ENCODE measurements around the gene ACTG2.
A peak's percentile ranks its signal among the peaks of the same experiment; 100 is the strongest.
"Not testable (repeated sequence)": the region's sequence is repeated elsewhere in the genome, so short reads cannot be mapped to it uniquely, and the experiment has no call there.

The ACTG2 gene

DNA sequence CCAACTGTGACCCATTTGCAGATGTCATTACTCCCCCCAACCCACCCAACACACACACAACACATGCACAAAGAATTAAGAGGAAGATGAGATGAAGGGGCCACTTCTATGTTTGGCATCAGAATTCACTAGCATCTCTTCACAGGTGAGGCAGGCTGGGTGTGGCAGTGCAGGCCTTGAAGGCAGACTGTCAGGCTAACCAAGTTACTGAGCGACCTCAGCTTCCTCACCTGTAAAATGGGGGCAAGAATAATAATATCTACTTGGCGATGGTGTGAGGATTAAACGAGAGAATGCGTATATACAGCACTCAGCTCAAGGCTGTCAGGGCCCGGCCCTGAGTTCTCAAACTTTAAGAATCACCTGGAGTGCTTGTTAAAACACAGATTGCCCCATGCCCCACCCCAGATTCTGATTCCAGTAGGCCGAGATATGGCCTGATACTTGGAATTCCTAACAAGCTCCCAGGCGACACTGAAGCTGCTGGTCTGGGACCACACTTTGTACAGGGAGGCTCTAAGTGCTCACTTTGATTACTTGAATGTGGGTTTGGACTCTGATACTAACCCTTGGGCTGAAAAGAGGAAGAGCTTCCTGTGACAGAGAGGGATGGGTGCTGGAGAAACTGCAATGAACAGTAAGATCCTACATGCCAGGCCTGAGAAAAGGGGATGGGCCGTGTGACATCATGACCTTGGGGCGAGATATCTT is 1.1 kb downstream of the ACTG2 start:
- DNase-seq = no peak

DNA sequence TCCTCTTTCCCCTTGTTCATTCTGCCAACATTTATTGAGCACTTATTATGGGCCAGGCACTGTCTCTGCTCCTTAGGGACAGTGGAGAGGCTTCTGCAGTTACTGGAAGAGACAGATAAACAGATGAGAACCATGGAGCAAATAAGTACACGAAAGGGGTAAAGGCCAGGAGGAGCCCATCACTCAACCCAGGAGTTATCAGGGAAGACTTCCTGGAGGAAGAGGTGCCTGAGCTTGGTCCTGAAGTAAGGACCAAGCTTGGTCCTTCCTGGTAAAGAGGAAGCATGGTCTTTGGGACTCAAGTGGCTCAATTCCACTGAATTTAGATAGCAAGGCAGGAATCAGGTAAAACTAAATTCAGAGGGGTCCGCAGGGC is 1.7 kb downstream of the ACTG2 start:
- DNase-seq = no peak

DNA sequence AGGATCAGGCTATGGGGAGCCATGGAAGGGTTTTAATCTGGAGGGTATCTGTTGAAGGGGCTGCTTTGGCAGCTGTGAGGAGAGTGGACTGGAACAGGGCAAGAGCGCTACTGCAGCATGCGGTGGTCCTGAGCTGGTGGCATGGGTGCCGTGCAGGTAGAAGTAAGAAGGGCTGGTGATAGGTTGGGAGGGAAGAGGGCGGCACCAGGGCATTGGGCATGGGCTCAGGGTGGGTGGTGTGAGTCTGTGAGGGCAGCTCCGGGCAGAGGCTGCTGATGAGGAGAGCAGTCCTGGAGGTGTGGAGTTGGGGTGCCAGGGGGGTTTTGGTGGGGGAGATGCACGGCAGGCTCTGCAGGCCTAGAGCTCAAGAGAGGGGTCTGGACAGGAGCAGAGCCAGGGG is 2.1 kb downstream of the ACTG2 start:
- no peak for DNase-seq

DNA sequence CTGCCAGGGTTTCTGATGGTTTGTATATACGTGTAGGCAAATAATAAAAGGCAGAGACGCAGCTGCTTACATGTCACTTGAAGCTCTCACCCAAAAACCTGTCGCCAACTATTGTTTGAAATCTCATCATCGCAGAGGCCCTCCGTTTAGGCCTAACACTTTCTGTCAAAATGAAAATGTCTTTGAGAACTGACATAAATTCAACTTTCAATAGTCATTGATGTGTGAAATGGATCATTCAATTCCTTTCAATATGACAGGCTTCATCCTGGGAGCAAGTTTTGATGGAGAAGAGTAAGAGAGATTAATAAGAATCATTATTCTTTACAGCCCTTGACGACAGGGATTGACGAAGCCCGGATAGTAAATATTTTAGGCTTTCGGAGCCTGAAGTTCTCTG is 2.7 kb downstream of the ACTG2 start:
- no peak for DNase-seq

DNA sequence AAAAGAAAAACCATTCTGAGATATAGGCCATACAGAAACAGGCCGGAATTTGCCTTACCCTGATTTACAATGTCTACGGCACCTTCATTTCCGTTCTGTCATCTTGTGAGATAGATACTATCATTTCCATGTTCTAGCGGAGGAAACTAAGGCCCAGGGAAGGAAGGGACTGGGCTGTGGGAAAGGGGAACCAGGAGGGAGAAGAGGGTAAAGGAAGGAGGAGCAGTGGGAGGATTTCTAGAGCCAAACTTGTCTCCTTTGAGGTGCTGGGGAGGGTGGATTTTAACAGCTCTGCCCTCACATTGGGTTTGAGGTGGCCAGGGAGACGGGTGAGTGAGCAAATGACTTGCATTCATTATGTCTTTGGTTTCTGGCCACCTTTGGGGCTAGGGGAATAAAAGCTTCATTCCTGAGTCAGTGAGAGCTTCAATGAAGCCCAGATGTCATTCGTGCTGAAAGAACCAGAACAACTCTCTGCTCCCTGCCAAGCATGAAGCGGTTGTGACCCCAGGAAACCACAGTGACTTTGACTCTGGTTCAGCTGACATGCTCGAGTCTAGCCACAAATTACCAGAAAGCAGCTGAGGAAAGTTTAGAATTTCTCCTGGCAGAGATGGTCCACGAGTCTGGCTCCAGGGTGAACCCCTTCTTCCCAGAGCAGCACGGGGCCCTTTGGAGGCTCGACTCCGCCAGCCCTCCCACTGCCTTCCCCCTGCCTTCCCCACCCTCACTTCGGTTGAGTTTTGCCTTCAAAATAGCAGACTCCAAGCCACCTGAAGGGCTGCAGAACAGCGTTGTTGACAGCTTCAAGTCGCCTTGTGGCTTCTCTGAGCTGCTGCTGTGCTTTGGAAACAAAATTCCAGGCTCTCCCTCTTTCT is 3.8 kb downstream of the ACTG2 start:
- DNase-seq = no peak

DNA sequence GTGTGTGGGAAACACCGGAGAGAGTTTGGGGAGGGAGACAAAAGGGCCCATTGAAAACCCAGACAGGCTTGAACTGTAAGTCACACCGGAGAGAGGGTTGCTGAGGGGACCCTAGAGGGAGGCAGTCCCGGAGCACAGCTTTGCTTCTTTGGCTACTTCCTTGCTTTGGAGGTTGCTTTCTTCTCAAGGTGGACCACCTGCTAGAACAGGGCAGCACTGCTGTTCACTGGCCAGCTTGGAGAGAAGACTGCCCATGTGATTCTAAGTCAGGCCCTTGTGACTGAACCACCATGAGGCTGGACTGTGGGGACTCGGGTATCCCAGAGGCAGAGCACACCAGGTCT is 4.4 kb downstream of the ACTG2 start:
- DNase-seq = no peak

DNA sequence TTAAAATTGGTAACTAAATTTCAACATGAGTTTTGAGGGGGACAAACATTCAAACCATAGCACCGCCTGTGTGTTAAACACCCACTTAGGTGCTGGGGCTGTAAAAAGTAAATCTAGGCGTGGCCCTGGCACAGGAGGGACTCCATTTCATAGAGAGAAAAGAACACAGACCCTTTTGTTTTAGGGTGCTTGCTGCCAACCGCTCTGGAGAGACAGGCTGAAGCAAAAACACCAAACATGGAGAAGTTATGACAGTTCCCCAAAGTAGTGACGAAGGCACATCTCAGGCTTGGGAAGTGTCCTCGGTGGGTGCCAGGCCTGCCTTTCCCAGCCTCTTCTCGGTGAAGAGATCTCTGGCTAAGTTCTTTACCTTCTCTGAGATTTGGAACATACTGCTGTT is 5.1 kb downstream of the ACTG2 start:
- DNase-seq = no peak

DNA sequence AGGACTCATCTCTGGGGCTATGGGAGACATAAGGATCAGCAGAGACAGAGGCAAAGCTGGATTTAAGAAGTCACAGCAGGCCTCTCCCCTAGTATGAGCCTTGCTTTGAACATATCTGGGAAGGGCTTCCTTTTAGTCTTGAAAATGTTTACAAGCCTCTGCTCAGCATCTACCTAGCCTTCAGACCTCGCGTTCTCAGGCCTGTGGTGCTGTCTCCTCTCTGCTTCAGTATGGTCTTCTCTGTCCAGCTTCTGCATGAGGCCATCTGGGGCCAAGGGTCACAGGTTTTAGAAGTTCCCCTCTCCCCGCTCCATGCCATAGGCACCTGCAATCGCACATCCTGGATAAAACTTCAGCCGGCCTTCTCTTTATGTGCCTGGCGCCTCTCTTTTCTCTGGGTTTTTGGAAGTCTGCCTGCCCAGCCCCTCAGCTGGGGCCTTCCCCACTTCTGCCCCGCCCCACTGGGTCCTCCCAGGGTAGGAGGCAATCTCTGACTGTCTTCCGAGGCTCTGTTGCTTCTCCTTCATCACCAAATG is 7.1 kb downstream of the ACTG2 start:
- no peak for DNase-seq

DNA sequence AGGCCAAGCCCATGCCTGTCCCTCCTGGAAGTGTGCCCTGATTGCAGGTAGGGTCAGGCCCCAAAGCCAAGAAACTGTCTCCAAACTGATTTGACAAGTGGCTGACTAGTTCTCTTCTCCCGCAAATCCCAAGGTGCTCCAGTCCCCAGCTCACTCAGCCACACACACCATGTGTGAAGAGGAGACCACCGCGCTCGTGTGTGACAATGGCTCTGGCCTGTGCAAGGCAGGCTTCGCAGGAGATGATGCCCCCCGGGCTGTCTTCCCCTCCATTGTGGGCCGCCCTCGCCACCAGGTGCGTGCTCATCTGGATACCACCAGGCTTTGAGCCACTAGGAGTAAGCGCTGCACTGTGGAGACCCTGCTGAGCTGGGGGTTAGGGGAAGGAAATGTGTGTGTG is 8.3 kb downstream of the ACTG2 start:
- no peak for DNase-seq

DNA sequence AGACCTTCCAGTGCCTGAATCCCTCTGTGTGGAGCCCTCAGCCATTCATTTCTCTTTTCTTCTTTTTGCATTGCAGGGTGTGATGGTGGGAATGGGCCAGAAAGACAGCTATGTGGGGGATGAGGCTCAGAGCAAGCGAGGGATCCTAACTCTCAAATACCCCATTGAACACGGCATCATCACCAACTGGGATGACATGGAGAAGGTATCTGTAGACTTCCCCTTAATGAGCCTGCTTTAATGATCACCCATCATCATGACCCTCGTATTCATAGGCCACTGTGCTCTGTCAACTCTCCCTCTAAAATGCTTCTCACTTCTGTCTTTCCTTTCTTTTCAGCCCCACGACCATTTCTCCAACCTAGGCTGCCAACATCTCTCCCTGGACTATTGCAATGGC is 9.5 kb downstream of the ACTG2 start:
- no peak for DNase-seq

DNA sequence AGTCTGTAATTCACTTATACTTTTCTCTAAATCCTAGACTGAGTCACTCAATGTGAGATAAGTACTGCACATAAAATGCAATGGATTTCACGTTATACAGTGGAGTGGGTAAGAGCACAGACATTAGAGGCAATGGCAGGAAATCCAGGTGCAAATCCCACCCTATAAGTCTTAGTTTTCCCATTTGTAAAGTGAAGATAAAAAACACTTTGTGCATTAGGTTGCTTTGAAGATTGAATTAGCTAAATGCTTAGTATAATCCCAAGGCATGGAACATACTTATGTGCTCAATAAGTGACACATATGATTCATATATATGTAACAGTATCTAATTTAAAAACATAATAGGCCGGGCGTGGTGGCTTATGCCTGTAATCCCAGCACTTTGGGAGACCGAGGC is 10.5 kb downstream of the ACTG2 start:
- no peak for DNase-seq

DNA sequence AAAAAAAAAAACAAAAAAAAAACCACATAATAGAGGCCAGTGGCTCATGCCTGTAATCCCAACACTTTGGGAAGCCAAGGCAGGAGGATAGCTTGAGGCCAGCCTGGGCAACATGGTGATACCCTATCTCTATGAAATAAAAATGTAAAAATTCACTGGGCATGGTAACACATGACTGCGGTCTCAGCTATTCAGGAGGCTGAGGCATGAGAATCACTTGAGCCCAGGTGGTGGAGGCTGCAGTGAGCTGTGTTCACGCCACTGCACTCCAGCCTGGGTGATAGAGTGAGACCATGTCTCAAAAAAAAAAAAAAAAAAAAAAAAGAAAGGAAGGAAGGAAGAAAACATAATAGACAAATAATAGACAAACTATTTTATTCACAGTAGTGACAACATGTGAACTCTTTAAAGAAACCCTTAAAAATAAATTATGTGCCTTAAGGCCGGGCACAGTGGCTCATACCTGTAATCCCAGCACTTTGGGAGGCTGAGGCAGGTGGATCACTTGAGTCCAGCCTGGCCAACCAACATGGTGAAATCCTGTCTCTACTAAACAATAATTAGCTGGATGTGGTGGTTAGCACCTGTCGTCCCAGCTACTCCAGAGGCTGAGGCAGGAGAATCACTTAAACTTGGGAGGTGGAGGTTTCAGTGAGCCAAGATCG is 11.3 kb downstream of the ACTG2 start:
- DNase-seq = not testable (repeated sequence)

DNA sequence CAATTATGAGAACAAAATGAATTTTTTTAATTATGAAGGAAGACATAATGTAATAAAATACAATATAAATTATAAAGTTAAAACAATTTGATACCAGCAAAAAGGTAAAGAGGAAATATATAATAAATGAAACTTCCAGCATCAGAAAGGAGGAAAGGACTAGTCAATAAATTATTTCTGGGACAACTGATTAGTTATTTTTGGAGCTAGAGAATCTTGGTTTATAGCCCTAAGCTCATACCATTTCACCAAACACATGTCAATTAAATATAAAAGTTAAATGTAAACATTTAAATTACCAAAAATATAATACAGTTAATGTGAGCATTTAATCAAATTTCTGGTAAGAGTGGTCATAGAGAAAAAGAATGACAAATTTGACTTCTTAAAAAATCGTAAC is 12.1 kb downstream of the ACTG2 start:
- no peak for DNase-seq

DNA sequence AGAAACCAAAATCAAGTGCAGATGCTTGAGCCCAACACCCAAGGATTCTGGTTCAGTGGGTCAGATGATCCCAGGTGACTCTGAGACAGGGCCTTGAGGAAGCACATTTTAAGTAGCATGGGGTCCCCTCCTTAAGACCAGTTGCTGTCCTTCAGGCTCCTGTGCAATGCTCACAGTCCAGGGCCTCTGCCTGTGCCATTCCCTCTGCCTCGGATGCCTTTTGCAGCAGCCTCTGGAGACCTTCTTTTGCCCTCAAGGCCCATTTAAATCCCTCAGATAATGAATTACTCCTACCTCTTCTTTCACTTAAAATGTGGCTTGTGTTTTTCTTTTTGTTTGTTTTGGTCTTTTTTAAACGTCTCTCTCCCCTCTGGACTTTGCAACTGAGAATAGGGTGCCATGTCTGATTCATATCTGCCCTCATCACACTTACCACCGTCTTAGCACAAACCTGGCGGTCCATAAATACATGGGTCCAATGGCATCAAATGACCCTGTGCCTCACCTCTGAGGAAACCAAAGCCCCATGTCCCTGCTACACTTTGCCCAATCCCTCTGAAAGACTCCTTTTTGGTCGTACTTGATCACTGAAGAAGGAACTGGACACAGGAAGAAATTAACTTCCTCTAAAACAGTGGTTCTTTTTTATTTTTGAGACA is 14.2 kb downstream of the ACTG2 start:
- no peak for DNase-seq

DNA sequence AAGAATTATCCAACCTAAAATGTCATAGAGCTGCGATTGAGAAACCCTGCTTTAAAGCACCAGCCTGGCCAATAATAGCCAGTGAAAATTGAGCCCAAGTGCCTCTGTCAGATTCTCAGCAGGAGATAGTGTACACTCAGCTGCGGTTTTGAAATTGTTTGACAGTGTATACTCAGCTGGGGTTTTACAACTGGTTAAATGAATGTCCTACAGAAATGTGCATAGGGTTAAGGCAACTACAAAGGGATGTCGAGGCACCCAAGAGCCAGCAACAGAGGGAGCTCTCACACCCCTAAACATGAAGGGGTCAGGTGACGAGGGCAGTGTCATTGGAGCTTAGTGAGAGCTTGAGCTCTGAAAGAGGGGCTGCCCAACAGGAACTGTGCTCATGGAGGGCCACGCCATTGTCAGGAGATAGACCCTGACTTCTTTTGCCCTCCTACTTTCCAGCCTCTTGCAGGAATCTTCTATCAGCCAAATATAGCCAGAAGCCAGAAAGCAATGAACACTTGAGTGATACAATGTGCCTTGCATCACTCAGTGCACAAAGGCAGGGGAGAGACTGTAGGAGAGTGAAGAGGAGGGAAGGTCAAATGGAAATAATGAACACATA is 15.1 kb downstream of the ACTG2 start:
- peak; percentile 51 to 70 for DNase-seq

DNA sequence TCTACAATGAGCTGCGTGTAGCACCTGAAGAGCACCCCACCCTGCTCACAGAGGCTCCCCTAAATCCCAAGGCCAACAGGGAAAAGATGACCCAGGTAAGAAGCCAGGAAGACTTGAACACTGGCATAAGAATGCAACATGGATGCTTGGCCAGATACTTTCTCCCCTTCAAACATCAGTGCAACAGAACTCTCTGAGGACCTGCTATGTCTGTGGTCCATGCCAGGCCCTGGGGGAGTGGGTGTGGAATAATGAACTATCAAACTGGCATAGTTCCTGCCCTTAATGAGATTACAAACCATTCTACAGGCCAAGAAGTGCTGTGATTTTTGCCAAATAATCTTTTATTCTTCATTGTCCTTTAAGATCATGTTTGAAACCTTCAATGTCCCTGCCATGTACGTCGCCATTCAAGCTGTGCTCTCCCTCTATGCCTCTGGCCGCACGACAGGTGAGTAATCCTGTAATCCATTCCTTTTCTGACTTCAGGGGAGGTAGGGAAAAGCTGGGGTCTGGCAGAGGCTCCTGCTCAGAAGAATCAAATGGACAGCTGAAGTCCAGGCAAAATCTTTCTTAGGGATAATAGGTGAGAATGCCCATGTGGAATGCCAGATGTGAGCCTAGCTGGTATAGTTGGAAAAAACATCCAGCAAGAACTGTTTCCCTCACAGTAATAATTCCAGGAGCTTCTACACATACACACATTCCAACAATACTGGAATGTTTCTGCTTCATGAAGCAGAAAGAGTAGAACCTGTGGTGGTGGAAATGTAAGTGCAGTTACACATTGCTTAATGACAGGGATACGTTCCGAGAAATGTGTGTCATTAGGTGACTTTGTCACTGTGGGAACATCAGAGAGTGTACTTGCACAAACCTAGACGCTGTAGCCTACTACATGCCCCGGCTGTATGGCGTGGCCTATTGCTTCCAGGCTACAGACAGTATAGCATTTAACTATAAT is 16.2 kb downstream of the ACTG2 start:
- no peak for DNase-seq

DNA sequence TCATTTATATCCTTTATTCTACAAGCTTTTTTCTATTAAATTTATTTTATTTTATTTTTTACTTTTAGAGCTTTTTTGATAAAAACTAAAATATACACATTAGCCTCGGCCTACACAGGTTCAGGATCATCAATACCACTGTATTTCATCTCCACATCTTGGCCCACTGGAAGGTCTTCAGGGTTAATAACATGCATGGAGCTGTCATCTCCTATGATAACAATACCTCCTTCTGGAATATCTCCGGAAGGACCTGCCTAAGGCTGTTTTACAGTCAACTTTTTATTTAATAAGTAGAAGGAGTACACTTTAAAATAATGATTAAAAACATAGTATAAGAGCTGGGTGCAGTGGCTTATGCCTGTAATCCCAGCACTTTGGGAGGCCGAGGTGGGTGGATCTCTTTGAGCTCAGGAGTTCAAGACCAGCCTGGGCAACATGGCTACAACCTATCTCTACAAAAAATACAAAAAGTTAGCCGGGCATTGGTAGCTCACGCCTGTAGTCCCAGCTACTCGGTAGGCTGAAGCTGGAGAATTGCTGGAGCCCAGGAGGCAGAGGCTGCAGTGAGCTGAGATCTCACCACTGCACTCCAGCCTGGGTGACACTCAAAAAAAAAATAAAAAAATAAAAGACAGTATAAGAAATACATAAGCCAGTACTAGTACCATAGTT is 18.2 kb downstream of the ACTG2 start:
- no peak for DNase-seq

DNA sequence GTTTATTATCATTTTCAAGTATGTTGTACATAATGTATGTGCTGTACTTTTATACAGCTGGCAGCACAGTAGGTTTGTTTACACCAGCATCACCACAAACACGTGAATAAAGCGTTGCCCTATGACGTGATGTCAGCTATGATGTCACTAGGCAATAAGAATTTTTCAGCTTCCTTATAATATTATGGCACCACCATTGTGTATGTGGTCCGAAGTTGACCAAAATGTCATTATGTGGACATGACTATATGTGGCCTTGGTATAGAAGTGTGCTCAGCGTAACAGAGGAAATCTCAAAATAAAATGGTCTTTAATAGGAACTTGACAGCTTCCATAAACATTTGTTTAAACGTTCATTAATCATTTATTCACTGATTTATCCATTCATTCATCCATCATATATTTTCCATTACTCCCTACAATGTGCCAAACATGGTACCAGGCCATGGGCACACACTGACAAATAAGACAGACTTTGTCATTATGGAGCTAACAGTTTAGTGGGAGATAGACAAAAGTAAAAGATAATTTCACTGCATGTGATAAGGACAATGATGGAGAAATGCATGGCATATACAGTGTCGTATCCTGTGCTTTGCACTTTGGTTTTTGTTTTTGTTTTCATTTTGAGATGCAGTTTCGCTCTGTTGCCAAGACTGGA is 18.9 kb downstream of the ACTG2 start:
- no peak for DNase-seq

DNA sequence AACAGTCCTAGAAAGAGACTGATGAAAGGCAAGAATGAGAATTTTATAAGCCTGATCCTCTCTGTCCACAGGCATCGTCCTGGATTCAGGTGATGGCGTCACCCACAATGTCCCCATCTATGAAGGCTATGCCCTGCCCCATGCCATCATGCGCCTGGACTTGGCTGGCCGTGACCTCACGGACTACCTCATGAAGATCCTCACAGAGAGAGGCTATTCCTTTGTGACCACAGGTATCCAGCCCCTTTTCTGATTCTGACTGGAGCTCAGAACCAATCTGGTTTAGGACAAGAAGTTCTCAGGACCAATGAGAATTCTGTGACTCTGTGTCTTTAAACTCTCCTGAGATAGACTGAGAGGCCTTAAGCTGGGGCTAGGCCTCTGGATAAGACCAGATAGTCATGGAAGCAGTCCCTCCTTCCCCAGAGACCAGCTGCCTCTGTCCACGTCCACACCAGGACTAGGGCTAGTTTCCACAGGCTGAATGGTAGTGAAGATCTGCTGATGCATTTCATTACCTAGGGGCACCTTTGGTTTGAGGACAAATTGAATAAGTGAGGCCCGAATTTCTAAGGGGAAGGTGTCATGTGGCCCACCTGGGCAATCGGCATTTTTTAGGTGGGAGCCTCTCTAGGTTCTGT is 20.7 kb downstream of the ACTG2 start:
- DNase-seq = no peak

DNA sequence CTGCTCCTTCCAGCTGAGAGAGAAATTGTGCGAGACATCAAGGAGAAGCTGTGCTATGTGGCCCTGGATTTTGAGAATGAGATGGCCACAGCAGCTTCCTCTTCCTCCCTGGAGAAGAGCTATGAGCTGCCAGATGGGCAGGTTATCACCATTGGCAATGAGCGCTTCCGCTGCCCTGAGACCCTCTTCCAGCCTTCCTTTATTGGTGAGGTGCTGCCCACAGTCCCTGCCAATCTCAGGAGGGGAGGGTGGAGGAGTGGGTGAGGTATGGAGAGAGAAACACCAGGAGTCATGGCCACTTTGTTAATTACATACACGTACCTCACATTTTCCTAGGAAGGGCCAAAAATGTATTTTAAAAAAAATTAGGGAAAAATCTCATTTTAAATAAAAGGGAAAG is 21.9 kb downstream of the ACTG2 start:
- DNase-seq = no peak
